HL-60 (cell line): ENCODE data around the gene CDH23.

Experiments
- DNase-seq, 2 experiments: peaks; one replicate each; pipeline ENCODE4 v3.0.0-alpha.2; 2010 to 2020; ENCODE audit warnings: low read depth in 1 of 2, low spot score in 1 of 2
- H3K27ac ChIP-seq: fragments of 250-450 bp; sonication (Bioruptor Pico); replicated peaks from 2 replicates; pipeline ENCODE4 v1.5.1; 2020; ENCODE audit warnings: mild to moderate bottlenecking, moderate library complexity
- H3K27me3 ChIP-seq: fragments of 250-450 bp; sonication (Bioruptor Pico); 2 replicates; pipeline ENCODE4 v1.5.1; 2021; ENCODE audit warnings: mild to moderate bottlenecking, moderate library complexity; ENCODE audit not compliant: insufficient read depth, poor library complexity, severe bottlenecking
- H3K4me3 ChIP-seq: replicated peaks from 2 replicates; pipeline ENCODE4 v1.5.1; 2011; ENCODE audit warnings: mild to moderate bottlenecking, control low read depth, low read length; ENCODE audit not compliant: insufficient read depth
- CTCF ChIP-seq: IDR thresholded peaks from one replicate; pipeline ENCODE4 v1.5.1; 2011; ENCODE audit warnings: low read length, control low read depth, inconsistent platforms; ENCODE audit not compliant: insufficient read depth
- GABPA ChIP-seq: IDR thresholded peaks from 2 replicates; pipeline ENCODE4 v1.6.1; 2012; ENCODE audit warnings: low read depth
- POLR2AphosphoS5 ChIP-seq: IDR thresholded peaks from 2 replicates; pipeline ENCODE4 v1.6.1; 2012; ENCODE audit warnings: low read depth
- REST ChIP-seq: IDR thresholded peaks from 2 replicates; pipeline ENCODE4 v1.6.1; 2012; ENCODE audit warnings: low read depth; ENCODE audit not compliant: insufficient replicate concordance
- SPI1 ChIP-seq: IDR thresholded peaks from 2 replicates; pipeline ENCODE4 v1.6.1; 2012; ENCODE audit warnings: low read depth, mild to moderate bottlenecking, borderline replicate concordance

CDH23 gene

GRCh38 chr10:71627956-71628355 lies 231.2 kb downstream of the CDH23 start:
- no peak overlapping the region for H3K4me3 ChIP-seq
- no peak overlapping the region for H3K27ac ChIP-seq
- peak in 1 of 2 experiments; percentile 61 for DNase-seq
- TF ChIP-seq POLR2AphosphoS5: no peak
- peak; percentile 71 for TF ChIP-seq SPI1
- H3K27me3 ChIP-seq: no peaks in the 10 kb centered on the region

- no peak overlapping the region for H3K4me3 ChIP-seq
- H3K27ac ChIP-seq: no peak overlapping the region
- TF ChIP-seq GABPA (no peak), POLR2AphosphoS5 (no peak), CTCF (no peak), SPI1 (no peak), REST (no peak)
- DNase-seq: no peak
- no peaks in the 10 kb centered on the region for H3K27me3 ChIP-seq
Observed at GRCh38 chr10:71629131-71629530, 232.4 kb downstream of the CDH23 start.

- no peaks in the 10 kb centered on the region for H3K27me3 ChIP-seq
- no peak overlapping the region for H3K27ac ChIP-seq
- no peak for DNase-seq
- no peak overlapping the region for H3K4me3 ChIP-seq
- no peak for TF ChIP-seq POLR2AphosphoS5
- no peak for TF ChIP-seq SPI1
- TF ChIP-seq REST: no peak
- no peak for TF ChIP-seq GABPA
Observed at GRCh38 chr10:71630168-71630567, 233.4 kb downstream of the CDH23 start.

GRCh38 chr10:71631007-71631861 lies 234.5 kb downstream of the CDH23 start:
- H3K27me3 ChIP-seq: no peaks in the 10 kb centered on the region
- TF ChIP-seq REST: no peak
- TF ChIP-seq CTCF: no peak
- TF ChIP-seq SPI1: no peak
- no peak for TF ChIP-seq POLR2AphosphoS5
- no peak for TF ChIP-seq GABPA
- no peak overlapping the region for H3K4me3 ChIP-seq
- DNase-seq: no peak
- H3K27ac ChIP-seq: no peak overlapping the region
